Neural cell (in vitro differentiated cells): ENCODE data around the gene RDH16.

Experiments used
- CTCF ChIP-seq: fragments of 450-650 bp; IDR thresholded peaks from 2 replicates; pipeline ENCODE4 v1.5.1; 2014; ENCODE audit warnings: antibody characterized with exemption, mild to moderate bottlenecking, moderate library complexity; ENCODE audit not compliant: poor library complexity, severe bottlenecking
- EP300 ChIP-seq: fragments of 450-650 bp; conservative IDR thresholded peaks from 2 replicates; pipeline ENCODE4 v1.6.1; 2014; ENCODE audit warnings: antibody characterized with exemption, mild to moderate bottlenecking, moderate library complexity; ENCODE audit not compliant: poor library complexity, severe bottlenecking
- EZH2 ChIP-seq: fragments of 200-600, 300-800 bp; shearing (Covaris generic), sonication (generic); IDR thresholded peaks from 2 replicates; pipeline ENCODE4 v1.6.1; 2014; ENCODE audit warnings: antibody characterized with exemption, low read length, borderline replicate concordance, mild to moderate bottlenecking; ENCODE audit not compliant: insufficient read depth, poor library complexity, severe bottlenecking
- POLR2AphosphoS5 ChIP-seq: IDR thresholded peaks from 2 replicates; pipeline ENCODE4 v1.6.1; 2012
- SMC3 ChIP-seq: fragments of 450-650 bp; conservative IDR thresholded peaks from 2 replicates; pipeline ENCODE4 v1.6.1; 2014; ENCODE audit warnings: antibody characterized with exemption, mild to moderate bottlenecking, moderate library complexity; ENCODE audit not compliant: poor library complexity

- TF ChIP-seq CTCF, result no peak
- TF ChIP-seq EZH2, result no peak
- TF ChIP-seq SMC3, result no peak
- TF ChIP-seq EP300, result no peak
- TF ChIP-seq POLR2AphosphoS5, result no peak
Observed at GRCh38 chr12:56957229-56958052, at the start of gene RDH16.
